ENCODE results near the gene PROP1.

DNA sequence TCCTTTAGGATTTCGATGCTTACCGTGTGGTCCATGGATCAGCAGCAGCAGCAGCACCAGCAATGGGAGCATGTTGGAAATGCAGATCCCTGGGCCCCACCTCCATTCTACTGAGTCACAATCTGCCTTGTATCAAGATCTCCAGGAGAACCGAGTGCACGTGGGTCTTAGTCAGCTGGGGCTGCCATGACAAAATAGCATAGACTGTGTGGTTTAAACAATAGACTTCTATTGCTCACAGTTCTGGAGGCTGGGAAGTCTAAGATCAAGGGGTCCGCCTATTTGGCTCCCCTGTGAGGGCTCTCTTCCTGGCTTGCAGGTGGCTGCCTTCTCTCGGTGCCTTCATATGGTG is 1.3 kb upstream of the PROP1 start:
- TF ChIP-seq SUZ12 (IDR thresholded peaks at IDR 0.05; ENCODE audit: extremely low read depth, insufficient read depth, insufficient read length) (no peak), ZNF274 (IDR thresholded peaks at IDR 0.05; ENCODE audit: low read depth, low read length) (no peak), YY1 (IDR thresholded peaks at IDR 0.05; ENCODE audit: insufficient read depth, insufficient read length) (no peak)

Measured in NT2/D1 (cell line).